ENCODE data around the gene MAST4. TPM values are rescaled to one million over a fixed set of nuclear protein-coding genes. Genes with fewer than 3 reads are reported as not detected.

Gene MAST4
- total RNA-seq, 2 donors from 2014 or later = 36.8 to 45.7 TPM

DNA sequence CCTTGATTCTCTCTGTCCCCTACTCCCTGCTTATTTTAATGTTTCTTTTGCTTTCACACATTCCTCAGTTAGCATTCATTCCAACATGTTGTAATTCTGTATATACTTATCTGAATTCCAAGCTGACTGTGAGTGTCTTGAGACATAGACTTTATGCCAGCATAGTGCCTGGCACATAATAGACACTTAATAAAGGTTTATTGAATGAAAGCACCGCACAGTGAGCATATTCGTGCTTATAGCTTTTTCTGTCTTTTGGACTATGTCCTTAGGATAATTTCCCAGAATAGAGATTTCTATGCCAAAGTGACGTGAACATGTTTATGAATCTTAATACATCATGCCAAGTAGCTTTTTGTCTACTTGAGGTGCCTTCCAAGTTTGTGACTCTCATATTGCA lies 425.8 kb downstream of the MAST4 start:
- intact Hi-C loops (cut with DNase I) = no loop called here

DNA sequence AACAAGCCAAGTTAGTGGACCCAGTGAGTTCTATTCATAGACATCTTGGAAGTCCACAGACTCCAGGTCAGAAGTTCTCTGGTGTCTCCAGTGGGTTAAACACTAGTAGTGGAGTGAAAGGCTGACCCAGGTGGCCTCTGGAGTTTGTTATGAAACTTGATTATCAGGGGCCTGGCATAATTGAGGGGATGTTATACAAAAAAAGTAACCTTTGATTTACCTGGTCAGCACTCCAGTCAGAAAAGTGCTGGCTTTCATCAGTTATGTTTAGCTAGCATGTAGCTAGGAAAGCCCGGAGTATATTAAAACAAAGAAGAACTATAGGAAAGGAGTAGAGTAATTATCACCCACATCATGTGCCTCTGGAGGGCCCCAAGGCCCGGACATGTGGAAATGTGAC lies 429.3 kb downstream of the MAST4 start:
- WGBS = 89% methylated on average over 2 of the region's 2 CpGs

More for the DNA sequence above, 425.8 kb downstream of the MAST4 start:
- no peaks in the 10 kb centered on the region for H3K9me3 ChIP-seq
- DNase-seq (ENCODE audit: low spot score) = no peak
- TF ChIP-seq POLR2A (IDR thresholded peaks at IDR 0.05) (no peak), POLR2AphosphoS5 (IDR thresholded peaks at IDR 0.05) (no peak)
- TF ChIP-seq, protein P1, sequence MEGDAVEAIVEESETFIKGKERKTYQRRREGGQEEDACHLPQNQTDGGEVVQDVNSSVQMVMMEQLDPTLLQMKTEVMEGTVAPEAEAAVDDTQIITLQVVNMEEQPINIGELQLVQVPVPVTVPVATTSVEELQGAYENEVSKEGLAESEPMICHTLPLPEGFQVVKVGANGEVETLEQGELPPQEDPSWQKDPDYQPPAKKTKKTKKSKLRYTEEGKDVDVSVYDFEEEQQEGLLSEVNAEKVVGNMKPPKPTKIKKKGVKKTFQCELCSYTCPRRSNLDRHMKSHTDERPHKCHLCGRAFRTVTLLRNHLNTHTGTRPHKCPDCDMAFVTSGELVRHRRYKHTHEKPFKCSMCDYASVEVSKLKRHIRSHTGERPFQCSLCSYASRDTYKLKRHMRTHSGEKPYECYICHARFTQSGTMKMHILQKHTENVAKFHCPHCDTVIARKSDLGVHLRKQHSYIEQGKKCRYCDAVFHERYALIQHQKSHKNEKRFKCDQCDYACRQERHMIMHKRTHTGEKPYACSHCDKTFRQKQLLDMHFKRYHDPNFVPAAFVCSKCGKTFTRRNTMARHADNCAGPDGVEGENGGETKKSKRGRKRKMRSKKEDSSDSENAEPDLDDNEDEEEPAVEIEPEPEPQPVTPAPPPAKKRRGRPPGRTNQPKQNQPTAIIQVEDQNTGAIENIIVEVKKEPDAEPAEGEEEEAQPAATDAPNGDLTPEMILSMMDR (IDR thresholded peaks at IDR 0.05) = no peak
- H3K4me1 ChIP-seq (replicated peaks) = no peaks in the 10 kb centered on the region
- no peak overlapping the region for H3K27ac ChIP-seq
- H3K27me3 ChIP-seq (replicated peaks; ENCODE audit: insufficient read depth) = no peaks in the 10 kb centered on the region
- H3K36me3 ChIP-seq = no peaks in the 10 kb centered on the region
- H3K4me3 ChIP-seq = no peak overlapping the region
- WGBS = 63% methylated on average over 3 of the region's 3 CpGs

DNA sequence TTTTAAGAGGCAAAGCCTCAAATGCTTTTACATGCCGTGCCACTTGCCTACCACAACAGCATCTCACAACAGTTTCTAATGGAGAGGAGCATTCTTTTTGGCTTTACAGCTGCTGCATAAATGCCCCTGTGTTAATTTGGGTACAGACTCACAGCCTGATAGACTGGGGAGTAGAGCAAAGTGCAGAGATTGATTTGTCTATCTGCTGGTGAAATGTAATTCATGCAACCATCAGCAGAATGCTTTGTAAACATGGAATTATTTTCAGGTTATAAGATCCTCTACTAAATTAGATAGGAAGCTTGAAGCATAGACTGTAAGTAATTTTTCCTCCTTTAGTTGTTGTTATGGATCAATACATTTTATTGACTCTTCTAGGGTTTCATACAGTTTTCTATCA lies 430.1 kb downstream of the MAST4 start:
- TF ChIP-seq POLR2AphosphoS5 (IDR thresholded peaks at IDR 0.05) (no peak), POLR2A (IDR thresholded peaks at IDR 0.05) (no peak)
- TF ChIP-seq, protein P1 (IDR thresholded peaks at IDR 0.05) = no peak
- Histone ChIP-seq H3K27ac (no peak overlapping the region), H3K9me3 (no peaks in the 10 kb centered on the region), H3K27me3 (replicated peaks; ENCODE audit: insufficient read depth) (no peaks in the 10 kb centered on the region), H3K36me3 (no peaks in the 10 kb centered on the region), H3K4me3 (no peak overlapping the region), H3K4me1 (replicated peaks) (no peaks in the 10 kb centered on the region)
- intact Hi-C loops (cut with DNase I) = no loop called here
- DNase-seq (ENCODE audit: low spot score) = no peak
- 94% methylated on average over 1 of the region's 1 CpG for WGBS

More for the DNA sequence above, 429.3 kb downstream of the MAST4 start:
- no peaks in the 10 kb centered on the region for H3K27me3 ChIP-seq (replicated peaks; ENCODE audit: insufficient read depth)
- H3K4me1 ChIP-seq (replicated peaks) = no peaks in the 10 kb centered on the region
- no peaks in the 10 kb centered on the region for H3K36me3 ChIP-seq
- H3K9me3 ChIP-seq = no peaks in the 10 kb centered on the region
- no peak overlapping the region for H3K4me3 ChIP-seq
- DNase-seq (ENCODE audit: low spot score) = no peak
- no peak overlapping the region for H3K27ac ChIP-seq
- TF ChIP-seq POLR2AphosphoS5 (IDR thresholded peaks at IDR 0.05) (no peak), POLR2A (IDR thresholded peaks at IDR 0.05) (no peak)
- TF ChIP-seq, protein P1 (IDR thresholded peaks at IDR 0.05) = no peak
- intact Hi-C loops (cut with DNase I) = no loop called here

DNA sequence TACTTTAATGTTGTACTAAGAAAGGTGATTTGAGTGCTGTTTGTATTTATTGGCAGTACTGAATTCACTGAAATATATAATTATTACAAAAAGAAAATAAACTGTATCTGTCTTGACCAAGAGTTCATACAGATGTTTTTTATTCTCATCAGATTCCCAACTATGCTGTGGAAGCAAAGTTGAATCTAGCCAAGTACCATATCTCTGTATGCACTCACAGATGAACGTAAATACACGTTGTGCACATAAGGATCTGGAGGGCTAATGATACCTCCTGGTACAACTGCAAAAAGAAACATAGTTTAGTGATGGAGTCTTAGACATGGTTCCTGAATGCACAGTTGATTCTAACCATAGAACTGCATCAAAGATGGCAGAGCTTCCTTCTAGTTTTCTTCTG lies 431.0 kb downstream of the MAST4 start:
- Histone ChIP-seq H3K4me3 (no peak overlapping the region), H3K9me3 (no peaks in the 10 kb centered on the region), H3K27ac (no peak overlapping the region), H3K4me1 (replicated peaks) (no peaks in the 10 kb centered on the region), H3K27me3 (replicated peaks; ENCODE audit: insufficient read depth) (no peaks in the 10 kb centered on the region), H3K36me3 (no peaks in the 10 kb centered on the region)
- 87% methylated on average over 2 of the region's 2 CpGs for WGBS
- intact Hi-C loops (cut with DNase I) = no loop called here
- DNase-seq (ENCODE audit: low spot score) = no peak
- no peak for TF ChIP-seq POLR2A (IDR thresholded peaks at IDR 0.05)
- TF ChIP-seq, protein P1 (IDR thresholded peaks at IDR 0.05) = no peak
- TF ChIP-seq POLR2AphosphoS5 (IDR thresholded peaks at IDR 0.05) = no peak

DNA sequence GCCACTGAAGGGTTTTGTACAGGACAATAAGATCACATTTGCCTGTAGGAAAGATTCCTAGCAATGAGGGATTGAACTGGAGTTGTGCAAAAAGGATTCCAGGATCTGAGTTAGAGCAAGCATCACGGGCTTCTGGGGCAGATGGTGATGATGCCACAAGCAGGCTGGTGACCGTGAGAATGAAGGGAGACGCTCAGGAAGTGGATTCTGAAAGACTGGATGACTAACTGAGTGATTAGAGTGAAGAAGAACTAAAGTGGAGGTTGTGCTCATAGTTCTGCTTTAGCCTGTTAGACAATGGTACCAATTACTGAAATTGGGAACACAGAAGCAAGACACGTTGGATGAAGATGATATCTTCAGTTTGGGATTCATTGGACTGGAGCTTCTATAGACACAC lies 432.2 kb downstream of the MAST4 start:
- WGBS = 86% methylated on average over 4 of the region's 4 CpGs
- H3K27ac ChIP-seq = no peak overlapping the region
- H3K4me1 ChIP-seq (replicated peaks) = no peaks in the 10 kb centered on the region
- no peak for DNase-seq (ENCODE audit: low spot score)
- no peaks in the 10 kb centered on the region for H3K36me3 ChIP-seq
- no peaks in the 10 kb centered on the region for H3K27me3 ChIP-seq (replicated peaks; ENCODE audit: insufficient read depth)
- no peak overlapping the region for H3K4me3 ChIP-seq
- no peaks in the 10 kb centered on the region for H3K9me3 ChIP-seq
- intact Hi-C loops (cut with DNase I) = no loop called here
- no peak for TF ChIP-seq POLR2A (IDR thresholded peaks at IDR 0.05)
- no peak for TF ChIP-seq POLR2AphosphoS5 (IDR thresholded peaks at IDR 0.05)
- TF ChIP-seq, protein P1 (IDR thresholded peaks at IDR 0.05) = no peak
